Parathyroid adenoma (tissue), 2 donors: ENCODE measurements around the gene EDARADD.

ENCODE experiments used
- H2AFZ ChIP-seq: fragments of 300-600 bp; sonication (generic); one replicate; pipeline ENCODE4 v1.7.0; 2017; ENCODE audit warnings: antibody characterized with exemption, mild to moderate bottlenecking
- H3K27ac ChIP-seq: fragments of 300-600 bp; sonication (generic); one replicate; pipeline ENCODE4 v1.7.0; 2017
- H3K27me3 ChIP-seq: fragments of 300-600 bp; sonication (generic); one replicate; pipeline ENCODE4 v1.7.0; 2017; ENCODE audit warnings: low read length; ENCODE audit not compliant: control insufficient read depth, insufficient read depth
- H3K36me3 ChIP-seq: fragments of 300-600 bp; sonication (generic); one replicate; pipeline ENCODE4 v1.7.0; 2017; ENCODE audit warnings: low read length; ENCODE audit not compliant: control insufficient read depth, insufficient read depth
- H3K4me1 ChIP-seq: fragments of 300-600 bp; sonication (generic); one replicate; pipeline ENCODE4 v1.7.0; 2017; ENCODE audit warnings: control low read depth
- H3K4me2 ChIP-seq: fragments of 300-600 bp; sonication (generic); one replicate; pipeline ENCODE4 v1.7.0; 2017; ENCODE audit warnings: low read length
- H3K4me3 ChIP-seq: fragments of 300-600 bp; sonication (generic); one replicate; pipeline ENCODE4 v1.7.0; 2017; ENCODE audit warnings: low read depth, low read length
- H3K79me2 ChIP-seq: fragments of 300-600 bp; sonication (generic); one replicate; pipeline ENCODE4 v1.7.0; 2017; ENCODE audit warnings: control low read depth
- H3K9ac ChIP-seq: fragments of 300-600 bp; sonication (generic); one replicate; pipeline ENCODE4 v1.7.0; 2017; ENCODE audit warnings: mild to moderate bottlenecking
- H3K9me3 ChIP-seq: fragments of 300-600 bp; sonication (generic); one replicate; pipeline ENCODE4 v1.7.0; 2017; ENCODE audit warnings: low read length; ENCODE audit not compliant: control insufficient read depth
- TF ChIP-seq, protein P1 (sequence below): fragments of 300-600 bp; sonication (generic); IDR thresholded peaks from one replicate; pipeline ENCODE4 v1.7.0; 2017; ENCODE audit warnings: antibody characterized with exemption, mild to moderate bottlenecking
- donor health status: primary hyperparathyroidism.

The EDARADD gene

DNA sequence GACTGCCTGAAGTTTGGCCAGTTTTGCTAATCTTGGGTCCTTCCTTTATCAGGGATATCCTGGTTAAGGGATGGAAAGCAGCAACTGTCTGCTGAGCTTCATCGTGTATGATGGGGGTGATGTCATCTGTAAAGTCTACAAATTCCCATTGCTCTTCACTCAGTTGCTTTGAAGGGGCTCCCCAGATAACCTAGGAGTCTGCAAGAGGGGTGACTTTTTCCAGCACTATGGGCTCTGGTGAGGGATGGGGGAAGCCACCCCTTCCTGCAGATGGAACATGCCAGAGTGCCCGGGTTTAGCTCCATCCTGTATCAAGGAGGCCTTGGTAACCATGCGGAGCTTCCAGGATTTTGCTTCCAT is 28.4 kb downstream of the EDARADD start:
- no peaks in the 10 kb centered on the region for H3K79me2 ChIP-seq
- H3K4me3 ChIP-seq, result no peak overlapping the region
- H3K36me3 ChIP-seq, result no peaks in the 10 kb centered on the region
- H3K4me1 ChIP-seq, result no peaks in the 10 kb centered on the region
- H3K9me3 ChIP-seq, result no peaks in the 10 kb centered on the region
- no peak overlapping the region for H3K27ac ChIP-seq
- no peak overlapping the region for H3K9ac ChIP-seq
- H3K4me2 ChIP-seq, result no peak overlapping the region
- H3K27me3 ChIP-seq, result no peaks in the 10 kb centered on the region
- TF ChIP-seq, protein P1, sequence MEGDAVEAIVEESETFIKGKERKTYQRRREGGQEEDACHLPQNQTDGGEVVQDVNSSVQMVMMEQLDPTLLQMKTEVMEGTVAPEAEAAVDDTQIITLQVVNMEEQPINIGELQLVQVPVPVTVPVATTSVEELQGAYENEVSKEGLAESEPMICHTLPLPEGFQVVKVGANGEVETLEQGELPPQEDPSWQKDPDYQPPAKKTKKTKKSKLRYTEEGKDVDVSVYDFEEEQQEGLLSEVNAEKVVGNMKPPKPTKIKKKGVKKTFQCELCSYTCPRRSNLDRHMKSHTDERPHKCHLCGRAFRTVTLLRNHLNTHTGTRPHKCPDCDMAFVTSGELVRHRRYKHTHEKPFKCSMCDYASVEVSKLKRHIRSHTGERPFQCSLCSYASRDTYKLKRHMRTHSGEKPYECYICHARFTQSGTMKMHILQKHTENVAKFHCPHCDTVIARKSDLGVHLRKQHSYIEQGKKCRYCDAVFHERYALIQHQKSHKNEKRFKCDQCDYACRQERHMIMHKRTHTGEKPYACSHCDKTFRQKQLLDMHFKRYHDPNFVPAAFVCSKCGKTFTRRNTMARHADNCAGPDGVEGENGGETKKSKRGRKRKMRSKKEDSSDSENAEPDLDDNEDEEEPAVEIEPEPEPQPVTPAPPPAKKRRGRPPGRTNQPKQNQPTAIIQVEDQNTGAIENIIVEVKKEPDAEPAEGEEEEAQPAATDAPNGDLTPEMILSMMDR, result no peak
- H2AFZ ChIP-seq, result no peak overlapping the region

DNA sequence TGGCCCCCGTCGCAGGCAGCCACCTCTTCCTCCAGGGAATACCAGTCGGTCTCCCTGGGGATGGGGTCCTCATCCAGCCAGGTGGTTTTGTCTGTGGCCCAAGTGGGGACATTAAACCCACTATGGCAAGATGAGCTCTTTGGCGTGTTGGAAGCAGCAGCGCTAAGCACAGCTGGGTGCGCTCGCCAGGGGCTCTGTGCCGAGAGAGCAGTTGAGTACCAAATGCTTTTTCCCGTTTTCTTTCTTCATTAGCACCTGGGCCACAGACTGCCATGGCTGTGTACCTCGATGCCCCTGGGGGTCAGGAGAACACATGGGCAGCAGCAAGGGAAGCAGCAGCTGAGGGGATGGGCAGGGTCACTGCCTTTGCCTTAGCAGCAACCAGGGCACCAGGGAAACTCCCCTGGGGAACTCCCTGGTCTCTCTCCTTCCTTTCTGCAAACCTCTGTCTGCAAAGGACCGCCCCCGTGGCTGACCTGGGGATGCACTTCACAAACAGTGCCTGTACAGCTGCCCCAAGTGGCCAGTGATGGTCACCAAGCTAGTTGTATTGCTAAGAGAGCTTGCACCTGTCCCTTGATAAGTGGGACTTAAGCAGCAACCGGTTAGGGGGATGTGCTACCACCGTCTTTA is 31.1 kb downstream of the EDARADD start:
- no peak overlapping the region for H3K4me3 ChIP-seq
- H3K9me3 ChIP-seq, result no peaks in the 10 kb centered on the region
- no peaks in the 10 kb centered on the region for H3K4me1 ChIP-seq
- no peaks in the 10 kb centered on the region for H3K79me2 ChIP-seq
- H3K27ac ChIP-seq, result no peak overlapping the region
- H3K36me3 ChIP-seq, result no peaks in the 10 kb centered on the region
- TF ChIP-seq, protein P1, result no peak
- H3K27me3 ChIP-seq, result no peaks in the 10 kb centered on the region
- H3K4me2 ChIP-seq, result no peak overlapping the region
- H2AFZ ChIP-seq, result no peak overlapping the region
- no peak overlapping the region for H3K9ac ChIP-seq

- Histone ChIP-seq H3K27me3 (no peaks in the 10 kb centered on the region), H3K9me3 (no peaks in the 10 kb centered on the region), H3K79me2 (no peaks in the 10 kb centered on the region), H3K4me2 (no peak overlapping the region), H3K9ac (no peak overlapping the region), H2AFZ (no peak overlapping the region), H3K4me1 (no peaks in the 10 kb centered on the region), H3K36me3 (no peaks in the 10 kb centered on the region), H3K4me3 (no peak overlapping the region), H3K27ac (no peak overlapping the region)
- TF ChIP-seq, protein P1, result no peak
These were observed 32.1 kb downstream of the EDARADD start for GRCh38 chr1:236426215-236426614.

GRCh38 chr1:236429715-236430274 is 35.7 kb downstream of the EDARADD start:
- TF ChIP-seq, protein P1, result no peak
- Histone ChIP-seq H3K36me3 (no peaks in the 10 kb centered on the region), H3K9ac (no peak overlapping the region), H2AFZ (no peak overlapping the region), H3K4me2 (no peak overlapping the region), H3K27ac (no peak overlapping the region), H3K4me1 (no peaks in the 10 kb centered on the region), H3K27me3 (no peaks in the 10 kb centered on the region), H3K9me3 (no peaks in the 10 kb centered on the region), H3K4me3 (no peak overlapping the region), H3K79me2 (no peaks in the 10 kb centered on the region)

- H3K36me3 ChIP-seq, result no peaks in the 10 kb centered on the region
- no peak overlapping the region for H3K27ac ChIP-seq
- no peaks in the 10 kb centered on the region for H3K27me3 ChIP-seq
- H3K9me3 ChIP-seq, result no peaks in the 10 kb centered on the region
- no peak overlapping the region for H3K4me3 ChIP-seq
- TF ChIP-seq, protein P1, result no peak
- H2AFZ ChIP-seq, result no peak overlapping the region
- no peak overlapping the region for H3K9ac ChIP-seq
- no peaks in the 10 kb centered on the region for H3K4me1 ChIP-seq
- H3K4me2 ChIP-seq, result no peak overlapping the region
- H3K79me2 ChIP-seq, result no peaks in the 10 kb centered on the region
These were observed 39.8 kb downstream of the EDARADD start for GRCh38 chr1:236433819-236434315.
